ENCODE results near the gene GALR3. TPM values are rescaled to one million over a fixed set of nuclear protein-coding genes. Genes with fewer than 3 reads are reported as not detected.

The GALR3 gene
- total RNA-seq, 1 experiment from 2014 or later: not detected

DNA sequence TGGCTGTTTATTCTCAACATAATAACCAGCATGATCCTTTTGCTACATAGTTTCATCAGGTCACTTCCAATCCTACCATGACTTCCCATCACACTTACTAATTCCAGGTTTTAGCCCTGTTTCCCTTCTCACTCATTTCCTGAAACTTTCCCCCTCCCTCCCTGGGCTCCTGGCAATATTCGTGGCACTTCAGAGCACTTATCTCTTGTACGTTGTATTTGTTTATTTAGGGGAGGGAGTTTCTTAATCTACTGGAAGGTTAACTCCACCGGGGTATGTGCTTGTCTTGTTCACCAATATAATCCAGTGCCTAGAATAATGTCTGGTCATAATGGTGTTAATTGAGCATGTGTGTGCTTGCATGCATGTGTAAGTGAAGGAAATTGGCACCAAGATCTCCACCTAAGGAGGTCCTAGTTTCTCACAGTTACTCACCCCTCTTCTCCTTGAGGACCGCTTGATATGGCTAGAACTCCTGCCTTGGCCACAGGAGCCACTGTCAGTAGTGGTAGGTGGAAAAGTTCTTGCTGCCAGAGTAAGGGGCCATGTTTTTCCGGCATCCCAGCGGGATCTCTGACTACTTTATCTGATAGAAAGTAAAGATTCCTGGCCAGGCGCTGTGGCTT is 37.7 kb downstream of the GALR3 start:
- no peak overlapping the region for H3K9ac ChIP-seq (ENCODE audit: low read length)
- no peak overlapping the region for H3K27ac ChIP-seq (ENCODE audit: low read length)
- no peaks in the 10 kb centered on the region for H3K4me1 ChIP-seq (ENCODE audit: low read length)
- no peak overlapping the region for H3K4me2 ChIP-seq (ENCODE audit: low read depth, low read length, poor library complexity, severe bottlenecking)
- peaks cover 17% of the 10 kb centered on the region; the same call in 1 of the 2 replicates for H3K79me2 ChIP-seq (ENCODE audit: low read length)
- H3K9me2 ChIP-seq (replicated peaks; ENCODE audit: insufficient read depth, low read length): no peaks in the 10 kb centered on the region
- H3K27me3 ChIP-seq (ENCODE audit: low read length): no peaks in the 10 kb centered on the region
- H3K36me3 ChIP-seq (ENCODE audit: insufficient read depth, low read length): peaks cover 33% of the 10 kb centered on the region
- H2AFZ ChIP-seq (ENCODE audit: low read length): no peak overlapping the region
- H3K9me3 ChIP-seq (ENCODE audit: low read length): no peaks in the 10 kb centered on the region
- no peak overlapping the region for H3K4me3 ChIP-seq (ENCODE audit: low read length)
- DNase-seq: no peak
- no peaks in the 10 kb centered on the region for H4K20me1 ChIP-seq (ENCODE audit: insufficient read depth, low read depth, low read length)

DNA sequence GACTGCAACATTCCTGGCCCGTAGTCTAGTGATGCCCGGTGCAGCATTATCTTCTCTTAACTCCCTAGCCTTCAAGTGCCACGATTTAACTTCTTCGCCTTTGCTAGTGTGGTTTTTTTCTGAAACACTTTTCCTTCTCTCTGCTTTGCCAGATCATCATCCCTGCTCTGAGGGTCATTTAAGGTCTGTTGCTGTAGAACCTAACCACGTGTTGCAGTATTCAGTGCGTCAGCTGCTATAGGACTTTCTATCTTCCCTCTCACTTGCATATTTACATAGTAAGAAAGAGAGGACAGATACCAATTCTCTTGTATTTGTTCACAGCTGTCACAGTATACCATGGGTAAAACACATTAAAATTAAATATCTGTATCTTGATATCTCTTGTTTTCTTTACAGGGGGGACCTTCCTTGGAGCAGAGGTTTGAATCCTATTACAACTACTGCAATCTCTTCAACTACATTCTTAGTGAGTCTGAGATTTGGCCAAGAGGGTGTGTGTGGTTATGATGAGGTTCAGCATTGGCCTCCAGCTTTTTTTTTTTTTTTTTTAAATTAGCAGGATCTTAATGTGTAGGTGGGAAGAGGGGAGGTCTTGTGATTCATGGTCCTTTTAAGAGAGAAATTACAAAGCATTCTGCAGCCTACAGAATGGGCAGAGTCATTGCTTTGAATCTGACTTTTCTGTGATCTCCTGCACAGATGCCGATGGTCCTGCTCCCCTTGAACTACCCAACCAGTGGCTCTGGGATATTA is 39.6 kb downstream of the GALR3 start:
- H3K27ac ChIP-seq (ENCODE audit: low read length): no peak overlapping the region
- H3K4me2 ChIP-seq (ENCODE audit: low read depth, low read length, poor library complexity, severe bottlenecking): no peak overlapping the region
- no peak overlapping the region for H3K9ac ChIP-seq (ENCODE audit: low read length)
- H3K9me2 ChIP-seq (replicated peaks; ENCODE audit: insufficient read depth, low read length): no peaks in the 10 kb centered on the region
- no peak for DNase-seq
- no peak overlapping the region for H2AFZ ChIP-seq (ENCODE audit: low read length)
- H3K4me3 ChIP-seq (ENCODE audit: low read length): no peak overlapping the region
- no peaks in the 10 kb centered on the region for H3K27me3 ChIP-seq (ENCODE audit: low read length)
- no peaks in the 10 kb centered on the region for H3K9me3 ChIP-seq (ENCODE audit: low read length)
- H3K36me3 ChIP-seq (ENCODE audit: insufficient read depth, low read length): peaks cover 37% of the 10 kb centered on the region
- no peaks in the 10 kb centered on the region for H4K20me1 ChIP-seq (ENCODE audit: insufficient read depth, low read depth, low read length)
- peaks cover 20% of the 10 kb centered on the region; the same call in 1 of the 2 replicates for H3K79me2 ChIP-seq (ENCODE audit: low read length)
- H3K4me1 ChIP-seq (ENCODE audit: low read length): no peaks in the 10 kb centered on the region

DNA sequence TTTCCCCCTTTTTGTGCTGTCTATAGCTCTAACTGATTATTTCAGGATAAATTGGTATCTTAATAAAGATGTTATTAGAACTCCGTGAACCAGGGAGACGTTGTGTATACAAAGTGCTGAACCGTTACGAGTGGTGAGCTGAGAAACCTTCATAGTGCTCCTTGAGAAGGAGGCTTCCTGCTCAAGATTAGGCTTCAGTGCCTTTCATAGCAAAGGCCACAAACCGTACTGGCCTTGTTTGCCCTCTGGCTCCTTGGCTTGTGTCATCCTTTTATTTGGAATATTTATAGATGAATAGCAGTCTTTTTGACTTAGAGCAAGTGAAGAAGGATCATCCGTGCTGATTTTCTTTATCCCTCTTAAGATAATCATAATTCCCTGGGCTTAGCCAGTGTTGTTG is 42.3 kb downstream of the GALR3 start:
- H3K27ac ChIP-seq (ENCODE audit: low read length): no peak overlapping the region
- H3K79me2 ChIP-seq (ENCODE audit: low read length): peaks cover 19% of the 10 kb centered on the region
- DNase-seq: no peak
- H3K4me1 ChIP-seq (ENCODE audit: low read length): no peaks in the 10 kb centered on the region
- H4K20me1 ChIP-seq (ENCODE audit: insufficient read depth, low read depth, low read length): no peaks in the 10 kb centered on the region
- H3K27me3 ChIP-seq (ENCODE audit: low read length): no peaks in the 10 kb centered on the region
- H3K9me2 ChIP-seq (replicated peaks; ENCODE audit: insufficient read depth, low read length): no peaks in the 10 kb centered on the region
- no peak overlapping the region for H2AFZ ChIP-seq (ENCODE audit: low read length)
- H3K9ac ChIP-seq (ENCODE audit: low read length): no peak overlapping the region
- peaks cover 42% of the 10 kb centered on the region for H3K36me3 ChIP-seq (ENCODE audit: insufficient read depth, low read length)
- no peaks in the 10 kb centered on the region for H3K9me3 ChIP-seq (ENCODE audit: low read length)
- H3K4me3 ChIP-seq (ENCODE audit: low read length): no peak overlapping the region
- H3K4me2 ChIP-seq (ENCODE audit: low read depth, low read length, poor library complexity, severe bottlenecking): no peak overlapping the region

DNA sequence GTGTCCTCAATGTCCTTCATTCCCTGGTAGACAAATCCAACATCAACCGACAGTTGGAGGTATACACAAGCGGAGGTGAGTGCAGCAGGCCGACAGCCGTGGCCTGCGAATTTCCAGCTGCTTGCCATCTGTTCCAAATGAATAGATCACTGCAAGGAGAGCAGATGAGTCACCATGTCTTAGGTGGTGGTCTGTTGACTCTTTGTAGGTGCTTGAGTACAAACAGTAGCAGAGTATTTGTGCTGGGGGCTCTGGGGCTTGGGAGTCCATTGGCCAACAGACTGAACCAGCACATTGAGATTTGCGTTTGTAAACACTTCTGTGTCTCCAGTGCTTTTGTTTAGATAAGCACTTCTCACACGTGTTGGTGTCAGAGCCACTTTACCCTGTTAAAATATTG is 47.1 kb downstream of the GALR3 start:
- H3K9ac ChIP-seq (ENCODE audit: low read length): no peak overlapping the region
- no peak for DNase-seq
- H3K4me2 ChIP-seq (ENCODE audit: low read depth, low read length, poor library complexity, severe bottlenecking): no peak overlapping the region
- H3K4me1 ChIP-seq (ENCODE audit: low read length): no peaks in the 10 kb centered on the region
- no peak overlapping the region for H3K4me3 ChIP-seq (ENCODE audit: low read length)
- H2AFZ ChIP-seq (ENCODE audit: low read length): no peak overlapping the region
- no peaks in the 10 kb centered on the region for H4K20me1 ChIP-seq (ENCODE audit: insufficient read depth, low read depth, low read length)
- no peaks in the 10 kb centered on the region for H3K9me2 ChIP-seq (replicated peaks; ENCODE audit: insufficient read depth, low read length)
- H3K27me3 ChIP-seq (ENCODE audit: low read length): no peaks in the 10 kb centered on the region
- H3K79me2 ChIP-seq (ENCODE audit: low read length): peaks cover 16% of the 10 kb centered on the region
- H3K36me3 ChIP-seq (ENCODE audit: insufficient read depth, low read length): peaks cover 58% of the 10 kb centered on the region
- H3K27ac ChIP-seq (ENCODE audit: low read length): no peak overlapping the region
- H3K9me3 ChIP-seq (ENCODE audit: low read length): no peaks in the 10 kb centered on the region

Small RNA genes within 50 kb of the gene (small RNA-seq; reads per million reads assigned to genes)
- gene MIR659: not detected

Other genes with a start within 250 kb of the GALR3 start
- gene LGALS2, start 243.3 kb upstream of the GALR3 start, total RNA-seq (2014; rRNA removed; shearing (Covaris generic); ENCODE audit: low replicate concordance): not detected in 2 replicates
- 64.3 and 97.3 TPM in 2 replicates for gene GGA1, start 214.5 kb upstream of the GALR3 start, total RNA-seq (2014; rRNA removed; shearing (Covaris generic); ENCODE audit: low replicate concordance)
- gene SH3BP1, start 183.7 kb upstream of the GALR3 start, total RNA-seq (2014; rRNA removed; shearing (Covaris generic); ENCODE audit: low replicate concordance): 43.2 and 50.4 TPM in 2 replicates
- gene PDXP, start 164.7 kb upstream of the GALR3 start, total RNA-seq (2014; rRNA removed; shearing (Covaris generic); ENCODE audit: low replicate concordance): 75.3 and 78.9 TPM in 2 replicates
- gene LGALS1, start 147.7 kb upstream of the GALR3 start, total RNA-seq (2014; rRNA removed; shearing (Covaris generic); ENCODE audit: low replicate concordance): 288 and 308 TPM in 2 replicates
- 12.3 and 48.1 TPM in 2 replicates for gene NOL12, start 137.0 kb upstream of the GALR3 start, total RNA-seq (2014; rRNA removed; shearing (Covaris generic); ENCODE audit: low replicate concordance)
- gene TRIOBP, start 126.3 kb upstream of the GALR3 start, total RNA-seq (2014; rRNA removed; shearing (Covaris generic); ENCODE audit: low replicate concordance): 14.6 and 45.6 TPM in 2 replicates
- gene GCAT, start 15.4 kb upstream of the GALR3 start, total RNA-seq (2014; rRNA removed; shearing (Covaris generic); ENCODE audit: low replicate concordance): 36.6 and 87.8 TPM in 2 replicates
- 25.6 and 30.1 TPM in 2 replicates for gene ANKRD54, start 21.0 kb downstream of the GALR3 start, total RNA-seq (2014; rRNA removed; shearing (Covaris generic); ENCODE audit: low replicate concordance)
- 363 and 488 TPM in 2 replicates for gene EIF3L, start 26.0 kb downstream of the GALR3 start, total RNA-seq (2014; rRNA removed; shearing (Covaris generic); ENCODE audit: low replicate concordance)
- 14.3 and 25.2 TPM in 2 replicates for gene MICALL1, start 82.9 kb downstream of the GALR3 start, total RNA-seq (2014; rRNA removed; shearing (Covaris generic); ENCODE audit: low replicate concordance)
- gene C22orf23, start 130.2 kb downstream of the GALR3 start, total RNA-seq (2014; rRNA removed; shearing (Covaris generic); ENCODE audit: low replicate concordance): not detected in 2 replicates
- 41.9 and 189 TPM in 2 replicates for gene POLR2F, start 130.3 kb downstream of the GALR3 start, total RNA-seq (2014; rRNA removed; shearing (Covaris generic); ENCODE audit: low replicate concordance)
- not detected in 2 replicates for gene SOX10, start 161.2 kb downstream of the GALR3 start, total RNA-seq (2014; rRNA removed; shearing (Covaris generic); ENCODE audit: low replicate concordance)
- 11.0 and 29.2 TPM in 2 replicates for gene PICK1, start 234.0 kb downstream of the GALR3 start, total RNA-seq (2014; rRNA removed; shearing (Covaris generic); ENCODE audit: low replicate concordance)